Measurements from ENCODE around the gene PTGR3.

Gene PTGR3

GRCh38 chr18:75165926-75166325 lies 43.0 kb downstream of the PTGR3 start:
- in situ Hi-C loops (cut with HindIII; ENCODE audit: low pct_unique_long_range_greater_than_20kb, low sequenced_read_pairs) = no loop called here
- no peak for TF ChIP-seq JUND (IDR thresholded peaks at IDR 0.05; ENCODE audit: low read depth)
- no peak for DNase-seq (ENCODE audit: low read depth in 1 of 2, low spot score in 1 of 2)

GRCh38 chr18:75164479-75164878 lies 44.5 kb downstream of the PTGR3 start:
- no peak for TF ChIP-seq JUND (IDR thresholded peaks at IDR 0.05; ENCODE audit: low read depth)
- DNase-seq (ENCODE audit: low read depth in 1 of 2, low spot score in 1 of 2) = no peak
- in situ Hi-C loops (cut with HindIII; ENCODE audit: low pct_unique_long_range_greater_than_20kb, low sequenced_read_pairs) = no loop called here

- DNase-seq (ENCODE audit: low read depth in 1 of 2, low spot score in 1 of 2) = no peak
Observed at GRCh38 chr18:75163736-75164135, 45.2 kb downstream of the PTGR3 start.

GRCh38 chr18:75162978-75163377 lies 46.0 kb downstream of the PTGR3 start:
- no peak for DNase-seq (ENCODE audit: low read depth in 1 of 2, low spot score in 1 of 2)
- in situ Hi-C loops (cut with HindIII; ENCODE audit: low pct_unique_long_range_greater_than_20kb, low sequenced_read_pairs) = no loop called here
- TF ChIP-seq JUND (IDR thresholded peaks at IDR 0.05; ENCODE audit: low read depth) = no peak

More at GRCh38 chr18:75163736-75164135, 45.2 kb downstream of the PTGR3 start:
- in situ Hi-C loops (cut with HindIII; ENCODE audit: low pct_unique_long_range_greater_than_20kb, low sequenced_read_pairs) = no loop called here
- no peak for TF ChIP-seq JUND (IDR thresholded peaks at IDR 0.05; ENCODE audit: low read depth)

GRCh38 chr18:75162467-75162866 lies 46.5 kb downstream of the PTGR3 start:
- DNase-seq (ENCODE audit: low read depth in 1 of 2, low spot score in 1 of 2) = no peak
- no peak for TF ChIP-seq JUND (IDR thresholded peaks at IDR 0.05; ENCODE audit: low read depth)
- in situ Hi-C loops (cut with HindIII; ENCODE audit: low pct_unique_long_range_greater_than_20kb, low sequenced_read_pairs) = no loop called here

- peak; percentile 64 to 81 for DNase-seq (ENCODE audit: low read depth in 1 of 2, low spot score in 1 of 2)
Observed at GRCh38 chr18:75161256-75162028, 47.5 kb downstream of the PTGR3 start.

DNA sequence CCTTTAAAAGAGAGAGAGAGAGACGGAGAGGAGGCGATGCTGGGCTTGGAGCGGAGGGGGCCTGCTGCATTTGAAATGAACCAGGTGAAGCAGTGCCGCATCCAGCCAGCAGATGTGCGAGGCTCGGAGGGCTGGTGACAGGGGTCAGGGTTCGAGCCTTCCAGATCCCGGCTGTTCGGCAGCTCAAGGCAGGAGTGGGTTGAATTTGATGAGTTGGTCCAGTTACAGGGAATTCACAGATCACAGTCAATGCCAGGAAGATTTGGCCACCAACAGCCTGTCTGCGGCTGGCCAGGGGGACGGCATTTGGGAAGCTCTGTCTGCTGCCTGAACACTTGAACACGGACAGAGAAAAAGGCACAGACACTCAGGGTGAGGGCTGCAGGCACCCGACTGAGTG lies 48.6 kb downstream of the PTGR3 start:
- TF ChIP-seq JUND (IDR thresholded peaks at IDR 0.05; ENCODE audit: low read depth) = no peak
- in situ Hi-C loops (cut with HindIII; ENCODE audit: low pct_unique_long_range_greater_than_20kb, low sequenced_read_pairs) = no loop called here
- no peak for DNase-seq (ENCODE audit: low read depth in 1 of 2, low spot score in 1 of 2)

More at GRCh38 chr18:75161256-75162028, 47.5 kb downstream of the PTGR3 start:
- in situ Hi-C loops (cut with HindIII; ENCODE audit: low pct_unique_long_range_greater_than_20kb, low sequenced_read_pairs) = no loop called here
- no peak for TF ChIP-seq JUND (IDR thresholded peaks at IDR 0.05; ENCODE audit: low read depth)

DNA sequence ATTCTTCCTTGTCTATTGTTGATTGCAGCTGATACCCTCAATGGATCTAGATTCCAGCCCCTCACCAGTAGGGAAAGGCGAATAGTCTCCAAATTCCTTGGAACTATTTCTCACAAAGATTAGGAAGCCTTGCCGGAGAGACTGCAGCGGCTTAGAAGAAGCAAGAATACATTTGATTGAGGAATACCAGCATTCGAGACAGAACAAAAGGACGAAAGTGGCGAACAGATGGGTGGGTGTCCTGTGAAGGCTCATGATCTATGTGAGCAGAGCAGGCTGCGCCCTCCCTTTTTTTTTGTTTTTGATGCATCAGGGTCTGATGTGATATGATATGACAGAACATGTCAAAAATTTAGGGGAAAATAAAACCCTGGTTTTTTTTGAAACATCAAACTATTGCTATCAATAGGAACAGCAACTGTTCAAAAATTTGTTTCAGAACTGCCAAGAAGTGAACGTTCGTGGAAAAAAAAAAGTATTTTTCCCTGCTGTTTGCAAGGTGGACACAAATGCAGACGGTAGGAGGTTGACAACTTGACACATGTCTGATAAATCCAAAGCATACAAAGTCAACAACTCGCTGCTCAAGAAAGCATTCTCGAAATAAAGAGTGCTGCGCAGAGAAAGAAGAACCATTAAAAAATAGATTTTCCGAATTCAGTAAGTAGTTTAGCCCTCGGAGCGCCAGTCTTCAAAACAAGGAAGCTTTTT lies 49.1 kb downstream of the PTGR3 start:
- DNase-seq (ENCODE audit: low read depth in 1 of 2, low spot score in 1 of 2) = no peak
- no peak for TF ChIP-seq JUND (IDR thresholded peaks at IDR 0.05; ENCODE audit: low read depth)
- in situ Hi-C loops (cut with HindIII; ENCODE audit: low pct_unique_long_range_greater_than_20kb, low sequenced_read_pairs) = no loop called here

- TF ChIP-seq JUND (IDR thresholded peaks at IDR 0.05; ENCODE audit: low read depth) = no peak
- DNase-seq (ENCODE audit: low read depth in 1 of 2, low spot score in 1 of 2) = no peak
- in situ Hi-C loops (cut with HindIII; ENCODE audit: low pct_unique_long_range_greater_than_20kb, low sequenced_read_pairs) = no loop called here
Observed at GRCh38 chr18:75159238-75159518, 49.8 kb downstream of the PTGR3 start.

Measured in T47D (cell line).